BJ (cell line): ENCODE data around the gene SCAMP5. TPM values are rescaled to one million over a fixed set of nuclear protein-coding genes. Genes with fewer than 3 reads are reported as not detected.

Experiments
- CTCF ChIA-PET: fragments of 350-600 bp; formaldehyde crosslinking; extraction: SDS; loops from one replicate; lab custom pipeline; 2021; ENCODE audit warnings: antibody characterized with exemption, inconsistent platforms; lab: Yijun Ruan, JAX
- POLR2A ChIA-PET: fragments of 300-600 bp; sonication (Branson Sonifier 250); formaldehyde crosslinking; extraction: SDS; loops from one replicate; lab custom pipeline; 2021; ENCODE audit warnings: antibody characterized with exemption; lab: Charles Lee
- DNase-seq: peaks from one replicate; pipeline ENCODE4 v3.0.0-alpha.2; 2011; ENCODE audit warnings: low read depth
- H3K27me3 ChIP-seq: 2 replicates; pipeline ENCODE4 v1.6.0; 2011; ENCODE audit warnings: low read length; ENCODE audit not compliant: control insufficient read depth, insufficient read depth
- H3K36me3 ChIP-seq: 2 replicates; pipeline ENCODE4 v1.5.1; 2011; ENCODE audit warnings: low read length; ENCODE audit not compliant: control insufficient read depth, insufficient read depth
- H3K4me3 ChIP-seq: 2 replicates; pipeline ENCODE4 v1.5.1; 2011; ENCODE audit warnings: low read depth, mild to moderate bottlenecking, control low read depth, low read length
- CTCF ChIP-seq: IDR thresholded peaks from 2 replicates; pipeline ENCODE4 v1.5.1; 2011; ENCODE audit warnings: low read depth, mild to moderate bottlenecking, control low read depth, inconsistent platforms, low read length, moderate library complexity; ENCODE audit not compliant: insufficient read depth
- polyA plus RNA-seq: library from polyadenylated mRNA; depleted of rRNA; stranded (reverse); fragments of >200 nt; gene quantifications from 2 replicates; pipeline ENCODE4 v1.2.3, GENCODE V29; 2011; rRNA removed
- small RNA-seq: library from RNA; depleted of rRNA; stranded (forward); fragments of <200 nt; gene quantifications from one replicate; pipeline ENCODE3, GENCODE V24; 2012; ENCODE audit warnings: low replicate concordance, low read depth; ENCODE audit not compliant: insufficient read length

Gene SCAMP5
- polyA plus RNA-seq, 1 experiment: 3.6 TPM

DNA sequence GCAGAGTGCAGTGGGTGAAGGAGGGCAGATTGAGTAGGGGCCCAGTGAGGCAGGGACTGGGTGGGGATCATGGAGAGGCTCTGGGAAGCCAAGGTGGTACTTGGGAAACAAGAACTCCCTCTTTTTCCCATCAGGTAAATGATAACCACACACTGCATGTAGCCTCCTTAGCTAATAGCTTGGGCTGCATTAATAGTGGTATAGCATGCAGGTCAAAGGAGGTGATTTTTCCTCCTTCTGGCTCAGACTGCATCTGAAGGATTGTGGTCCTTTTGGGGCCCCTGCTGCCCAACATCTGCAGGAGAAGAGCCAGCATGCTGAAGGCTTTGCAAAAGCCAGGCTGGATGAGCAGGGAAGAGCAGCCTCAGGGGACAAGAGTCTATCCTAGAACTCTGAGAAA lies 73.4 kb downstream of the SCAMP5 start:
- no peaks in the 10 kb centered on the region for H3K27me3 ChIP-seq
- POLR2A ChIA-PET: no interaction called here
- TF ChIP-seq CTCF: no peak
- CTCF ChIA-PET: interaction anchor here (0.9 to 1.0 kb wide), 2 partner anchors 18 to 133 kb away, joined by 3 to 4 read pairs; partner anchors contain the start of gene C15orf39
- no peak for DNase-seq
- H3K36me3 ChIP-seq: no peaks in the 10 kb centered on the region
- no peak overlapping the region for H3K4me3 ChIP-seq

DNA sequence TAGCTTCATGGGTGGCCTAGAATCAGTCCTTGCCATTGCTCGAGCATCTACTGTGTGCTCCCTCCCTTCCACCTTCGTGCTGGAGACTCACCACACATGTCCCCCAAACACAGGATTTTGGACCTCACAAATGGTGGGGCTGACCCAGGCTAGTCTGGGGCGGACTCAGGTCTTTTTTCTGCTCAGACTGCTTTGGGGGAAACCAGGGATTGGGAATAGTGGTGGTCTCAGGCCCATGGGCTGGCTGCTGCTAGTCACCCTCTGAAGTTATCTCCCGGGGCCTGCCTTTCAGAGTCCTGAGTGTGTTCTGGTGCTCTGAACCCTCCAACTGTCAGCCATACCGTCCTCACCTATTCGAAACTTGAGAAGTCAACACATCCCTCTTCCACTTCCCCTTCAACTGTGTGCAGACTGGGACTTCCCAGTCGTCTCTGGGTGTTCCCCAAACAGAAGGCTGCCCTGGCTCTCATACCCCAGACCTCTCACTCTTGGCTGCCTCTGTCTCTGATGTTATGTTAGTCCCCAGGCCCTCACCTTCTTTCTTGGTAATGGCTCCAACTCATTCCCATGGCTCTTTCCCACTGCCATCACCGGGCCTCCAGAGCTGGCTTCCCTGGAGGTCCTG lies 74.0 kb downstream of the SCAMP5 start:
- CTCF ChIA-PET: interaction anchor here (0.6 to 1.0 kb wide), 2 partner anchors 14 to 18 kb away, joined by 3 to 4 read pairs; no protein-coding TSS in a partner anchor
- POLR2A ChIA-PET: no interaction called here

DNA sequence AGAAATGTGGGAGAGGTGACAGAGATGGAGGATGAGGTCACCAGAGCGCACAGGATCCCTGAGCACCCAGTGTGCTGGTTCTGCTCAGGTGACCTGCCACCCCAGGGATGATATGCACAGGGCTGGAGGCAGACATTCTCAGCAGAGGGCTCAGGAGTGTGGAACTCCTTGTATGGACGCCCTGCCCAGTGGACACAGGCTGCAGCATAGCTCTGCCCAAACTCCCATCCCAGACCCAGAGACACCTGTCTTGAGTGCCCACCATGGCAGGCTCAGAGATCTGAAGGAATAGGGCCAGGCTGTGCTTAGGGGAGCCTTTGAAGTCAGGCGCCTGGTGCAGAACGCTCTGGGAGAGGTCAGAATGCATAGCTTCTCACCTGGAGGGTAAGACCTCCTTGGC lies 75.3 kb downstream of the SCAMP5 start:
- Histone ChIP-seq H3K4me3 (no peak overlapping the region), H3K36me3 (no peaks in the 10 kb centered on the region), H3K27me3 (no peaks in the 10 kb centered on the region)
- no peak for TF ChIP-seq CTCF
- POLR2A ChIA-PET: no interaction called here
- DNase-seq: no peak
- CTCF ChIA-PET: no interaction called here

More for the DNA sequence above, 74.0 kb downstream of the SCAMP5 start:
- Histone ChIP-seq H3K27me3 (no peaks in the 10 kb centered on the region), H3K4me3 (no peak overlapping the region), H3K36me3 (no peaks in the 10 kb centered on the region)
- no peak for DNase-seq
- TF ChIP-seq CTCF: no peak

Small RNA genes lying within 50 kb of the gene (small RNA-seq; reads per million reads assigned to genes)
- gene AC015720.1 (not detected), gene RF00019 (not detected)

Other genes with a start within 250 kb of the SCAMP5 start
- not detected in 2 replicates for gene CYP1A2, start 246.7 kb upstream of the SCAMP5 start, polyA plus RNA-seq
- gene CSK, start 213.5 kb upstream of the SCAMP5 start, polyA plus RNA-seq: 15.1 and 25.3 TPM in 2 replicates
- gene LMAN1L, start 182.7 kb upstream of the SCAMP5 start, polyA plus RNA-seq: not detected in 2 replicates
- gene CPLX3, start 168.9 kb upstream of the SCAMP5 start, polyA plus RNA-seq: not detected in 2 replicates
- gene ULK3, start 152.4 kb upstream of the SCAMP5 start, polyA plus RNA-seq: 18.4 and 20.1 TPM in 2 replicates
- gene SCAMP2, start 122.2 kb upstream of the SCAMP5 start, polyA plus RNA-seq: 144 and 192 TPM in 2 replicates
- gene MPI, start 105.5 kb upstream of the SCAMP5 start, polyA plus RNA-seq: 73.9 and 105 TPM in 2 replicates
- gene FAM219B, start 88.7 kb upstream of the SCAMP5 start, polyA plus RNA-seq: 54.7 and 66.7 TPM in 2 replicates
- 64.6 and 106 TPM in 2 replicates for gene COX5A, start 57.5 kb upstream of the SCAMP5 start, polyA plus RNA-seq
- 0.92 and 1.3 TPM in 2 replicates for gene RPP25, start 38.8 kb upstream of the SCAMP5 start, polyA plus RNA-seq
- gene PPCDC, start 28.0 kb downstream of the SCAMP5 start, polyA plus RNA-seq: 8.2 and 11.1 TPM in 2 replicates
- 2.5 and 4.5 TPM in 2 replicates for gene C15orf39, start 206.3 kb downstream of the SCAMP5 start, polyA plus RNA-seq